ENCODE results near the gene GPR68.
"Not testable (repeated sequence)": the region's sequence is repeated elsewhere in the genome, so short reads cannot be mapped to it uniquely, and the experiment has no call there.

Gene GPR68

DNA sequence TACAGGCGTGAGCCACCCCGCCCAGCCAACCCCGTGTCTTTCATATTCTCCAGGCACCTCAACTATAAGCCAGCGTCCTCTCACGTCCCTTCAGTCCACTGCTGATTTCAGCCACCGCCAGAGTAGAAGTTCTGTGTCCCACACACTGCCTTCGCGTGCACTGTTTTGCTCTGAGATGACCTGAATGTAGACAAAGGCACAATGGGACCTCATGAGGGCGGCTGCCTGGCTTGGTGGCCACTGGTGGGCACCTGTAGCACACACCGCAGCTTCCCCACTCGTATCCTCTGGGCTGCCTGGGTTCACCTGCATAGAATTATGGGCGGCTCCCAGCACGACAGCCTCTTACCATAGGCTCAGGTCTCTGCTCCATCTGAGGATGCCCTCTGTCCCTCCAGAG, 57.2 kb downstream of the GPR68 start:
- no peak for DNase-seq

GRCh38 chr14:91186515-91187066, 57.9 kb downstream of the GPR68 start:
- DNase-seq: peak; percentile 33

DNA sequence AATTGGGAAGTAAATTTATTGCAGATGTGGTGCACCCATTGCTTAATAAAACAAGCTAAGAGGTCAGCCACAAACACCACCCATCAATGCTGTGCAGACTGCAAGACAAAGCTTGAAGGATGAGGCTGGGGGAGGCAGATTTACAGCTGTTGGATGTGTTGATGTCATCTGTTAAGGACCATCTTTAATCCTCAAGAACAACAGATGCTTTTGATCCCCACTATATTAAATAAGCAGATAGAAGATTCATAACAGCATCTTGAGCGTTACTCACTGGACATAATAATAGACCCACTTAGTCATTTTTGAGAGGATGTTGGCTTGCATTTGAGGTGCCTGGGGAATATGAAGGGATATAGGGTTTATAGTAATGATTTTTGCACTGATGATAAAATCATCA, 58.8 kb downstream of the GPR68 start:
- DNase-seq: peak; percentile 4

DNA sequence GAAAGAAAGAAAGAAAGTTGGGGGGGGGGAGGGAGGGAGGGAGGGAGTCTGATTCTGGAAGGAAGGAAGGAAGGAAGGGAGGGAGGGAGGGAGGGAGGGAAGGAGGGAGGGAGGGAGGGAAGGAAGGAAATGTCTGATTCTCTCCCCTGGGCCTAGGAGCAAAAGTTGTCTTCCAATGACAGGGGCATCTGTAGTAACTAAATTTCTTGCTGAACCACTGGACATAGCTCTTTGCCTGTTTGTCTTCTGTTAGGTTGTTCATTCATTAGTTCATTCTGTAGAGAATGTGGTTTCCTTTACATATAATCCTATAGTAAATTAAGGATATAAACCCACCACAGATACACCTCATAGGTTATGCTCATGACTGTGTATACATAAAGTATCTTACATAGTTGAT, 59.9 kb downstream of the GPR68 start:
- no peak for DNase-seq

GRCh38 chr14:91182753-91183152, 61.8 kb downstream of the GPR68 start:
- DNase-seq: not testable (repeated sequence)
